HG03280 (cell line): ENCODE results near the gene APOM.

Source experiments
- ATAC-seq: cut with Tn5 transposase; IDR thresholded peaks from one replicate; pipeline ENCODE4 v1.9.1; 2021; ENCODE audit warnings: mild to moderate bottlenecking, moderate library complexity; ENCODE audit not compliant: unreplicated experiment

The APOM gene

DNA sequence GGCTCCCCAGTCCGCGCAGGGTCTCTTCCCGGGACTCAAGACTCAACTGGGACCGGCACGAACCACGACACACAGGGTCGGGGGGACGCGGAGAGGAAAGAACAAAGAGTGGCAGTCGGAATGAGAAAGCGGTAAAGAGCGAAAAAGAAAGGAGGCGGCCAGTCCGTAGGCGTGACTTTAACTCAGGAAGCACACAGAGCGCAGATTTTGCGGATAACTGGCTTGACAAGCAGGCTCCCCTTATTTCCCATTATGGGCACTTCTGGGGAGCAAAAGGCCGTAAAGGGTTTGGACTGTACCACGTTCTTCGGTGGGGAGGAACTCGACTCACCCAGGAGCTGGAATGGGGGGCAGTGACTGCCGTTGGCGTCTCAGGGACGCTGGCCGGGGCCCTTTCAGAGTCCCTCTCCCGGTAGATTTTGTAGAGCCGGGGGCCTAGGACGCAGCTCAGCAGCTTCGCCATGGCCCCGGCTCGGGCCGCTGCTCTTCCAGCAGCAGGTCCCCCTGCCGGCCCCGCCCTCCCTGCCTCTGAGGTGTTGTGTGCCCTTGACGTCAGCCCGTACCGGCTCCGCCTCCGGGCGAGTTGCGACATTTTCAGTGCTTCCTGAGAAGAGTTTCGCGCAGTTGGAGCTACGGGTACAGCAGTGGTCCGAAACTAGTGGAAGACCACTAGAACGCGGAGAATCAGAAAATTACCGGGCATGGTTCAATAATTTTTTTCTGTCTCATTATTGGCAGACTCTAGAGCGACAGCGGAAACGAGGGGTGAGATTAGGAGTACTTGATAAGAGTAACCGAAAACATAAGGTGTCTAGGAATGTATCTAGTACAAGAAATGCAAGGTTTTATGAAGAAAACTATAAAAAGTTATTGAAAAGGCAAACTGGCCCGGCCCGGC lies 47.4 kb downstream of the APOM start, which contains the start of gene ABHD16A:
Gene ABHD16A (minus strand): TSS at position 506 of the 898 bp plus-strand sequence. CDS start 43 bp downstream, at position 463.
- peak; percentile 93 for ATAC-seq

- no peak for ATAC-seq
Measured at GRCh38 chr6:31705931-31706330, 50.2 kb downstream of the APOM start.

- ATAC-seq, result no peak
Measured at GRCh38 chr6:31706599-31706998, 50.9 kb downstream of the APOM start, which contains the start of gene LY6G6F. Gene LY6G6F, plus strand, starts transcription at chr6:31706866. Its CDS starts 41 bp downstream, at chr6:31706907.

DNA sequence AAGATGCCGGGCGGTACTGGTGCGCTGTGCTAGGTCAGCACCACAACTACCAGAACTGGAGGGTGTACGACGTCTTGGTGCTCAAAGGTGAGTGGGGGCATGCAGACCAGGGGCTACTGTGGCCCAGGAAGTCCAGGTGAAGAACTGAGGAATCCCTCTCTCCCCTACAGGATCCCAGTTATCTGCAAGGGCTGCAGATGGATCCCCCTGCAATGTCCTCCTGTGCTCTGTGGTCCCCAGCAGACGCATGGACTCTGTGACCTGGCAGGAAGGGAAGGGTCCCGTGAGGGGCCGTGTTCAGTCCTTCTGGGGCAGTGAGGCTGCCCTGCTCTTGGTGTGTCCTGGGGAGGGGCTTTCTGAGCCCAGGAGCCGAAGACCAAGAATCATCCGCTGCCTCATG lies 52.0 kb downstream of the APOM start:
- no peak for ATAC-seq
